Measurements from ENCODE around the gene CDC42EP3. TPM values are rescaled to one million over a fixed set of nuclear protein-coding genes. Genes with fewer than 3 reads are reported as not detected.

CDC42EP3 gene
- total RNA-seq, result 33.0 and 39.0 TPM in 2 replicates

GRCh38 chr2:37671009-37671815 lies at the start of gene CDC42EP3:
TSS of gene CDC42EP3 (minus strand) at chr2:37671642. CDS start at chr2:37646587, 25,055 bp downstream.

All from mammary microvascular endothelial cell (primary cell).